H1 (cell line): ENCODE data around the gene SPATS1. TPM values are rescaled to one million over a fixed set of nuclear protein-coding genes. Genes with fewer than 3 reads are reported as not detected.

ENCODE experiments used
- CTCF ChIA-PET: fragments of 300-600 bp; sonication (Branson Sonifier 250); formaldehyde crosslinking; loops from one replicate; lab custom pipeline; 2021; ENCODE audit not compliant: partially characterized antibody; lab: Charles Lee
- POLR2A ChIA-PET: fragments of 300-600 bp; sonication (Branson Sonifier 250); formaldehyde crosslinking; loops from one replicate; lab custom pipeline; 2021; ENCODE audit warnings: inconsistent platforms; ENCODE audit not compliant: partially characterized antibody; lab: Charles Lee
- DNase-seq, 2 experiments: peaks; one replicate each; pipeline versions ENCODE4 v3.0.0 to v3.0.0-alpha.2; 2010 to 2022; ENCODE audit warnings: low spot score in 2 of 2, low read depth in 1 of 2, mixed read lengths in 1 of 2
- FAIRE-seq: peaks from 2 replicates; lab custom pipeline; 2011; peaks lifted over from hg19 to GRCh38; lab: Jason Lieb, UNC
- H2AFZ ChIP-seq: 2 replicates; pipeline ENCODE4 v1.8.1; 2012; ENCODE audit warnings: low read length, inconsistent platforms
- H2AK5ac ChIP-seq: 2 replicates; pipeline ENCODE4 v1.6.1; 2013; ENCODE audit warnings: low read depth, low read length
- H2BK120ac ChIP-seq: replicated peaks from 2 replicates; pipeline ENCODE3; 2013; ENCODE audit warnings: low read depth, low read length, inconsistent platforms
- H2BK12ac ChIP-seq: 2 replicates; pipeline ENCODE4 v1.6.1; 2013; ENCODE audit warnings: low read depth, low read length
- H2BK15ac ChIP-seq: 2 replicates; pipeline ENCODE4 v1.6.1; 2013; ENCODE audit warnings: low read length
- H2BK20ac ChIP-seq: 2 replicates; pipeline ENCODE4 v1.6.1; 2013; ENCODE audit warnings: low read length
- H2BK5ac ChIP-seq: 2 replicates; pipeline ENCODE4 v1.6.1; 2013; ENCODE audit warnings: low read depth, low read length
- H3K14ac ChIP-seq: 2 replicates; pipeline ENCODE4 v1.6.1; 2013; ENCODE audit warnings: inconsistent platforms; ENCODE audit not compliant: insufficient read length
- H3K18ac ChIP-seq: 2 replicates; pipeline ENCODE4 v1.6.1; 2013; ENCODE audit warnings: low read length; ENCODE audit errors: extremely low read depth
- H3K23ac ChIP-seq: 2 replicates; pipeline ENCODE4 v1.6.1; 2013; ENCODE audit warnings: inconsistent platforms; ENCODE audit not compliant: insufficient read length
- H3K23me2 ChIP-seq: 2 replicates; pipeline ENCODE4 v1.6.1; 2013; ENCODE audit warnings: low read depth, low read length
- H3K27ac ChIP-seq: 2 replicates; pipeline ENCODE4 v1.6.1; 2011; ENCODE audit warnings: low read depth, low read length, inconsistent platforms
- H3K27me3 ChIP-seq, 4 experiments: replicated peaks in 1 of 4; 1 replicate in 1 of 4; 2 replicates in 3 of 4; pipeline versions ENCODE4 v1.6.1 to v1.8.1; 2011 to 2013; ENCODE audit warnings: low read length in 3 of 4, mild to moderate bottlenecking in 3 of 4, inconsistent platforms in 2 of 4, mixed read lengths in 2 of 4, moderate library complexity in 1 of 4; ENCODE audit not compliant: control insufficient read depth in 3 of 4, insufficient read depth in 3 of 4; ENCODE audit errors: extremely low read depth in 1 of 4
- H3K36me3 ChIP-seq, 4 experiments: 2 replicates each; pipeline versions ENCODE4 v1.6.1 to v1.8.1; 2011 to 2013; ENCODE audit warnings: mild to moderate bottlenecking in 4 of 4, low read length in 3 of 4, moderate library complexity in 2 of 4, control low read depth in 1 of 4, inconsistent platforms in 1 of 4; ENCODE audit not compliant: insufficient read depth in 4 of 4, control insufficient read depth in 2 of 4
- H3K4ac ChIP-seq: replicated peaks from 2 replicates; pipeline ENCODE3; 2013; ENCODE audit warnings: low read length, low read depth, mixed read lengths, inconsistent platforms; ENCODE audit not compliant: insufficient read length
- H3K4me1 ChIP-seq, 4 experiments: replicated peaks in 1 of 4; 1 replicate in 1 of 4; 2 replicates in 3 of 4; pipeline versions ENCODE4 v1.6.1 to v1.8.1; 2011 to 2013; ENCODE audit warnings: low read length in 3 of 4, inconsistent platforms in 2 of 4, mixed read lengths in 1 of 4; ENCODE audit not compliant: insufficient read depth in 4 of 4, control insufficient read depth in 3 of 4
- H3K4me2 ChIP-seq, 2 experiments: 2 replicates each; pipeline versions ENCODE4 v1.6.1 to v1.8.1; 2011 to 2013; ENCODE audit warnings: low read depth in 2 of 2, low read length in 2 of 2, control low read depth in 1 of 2, inconsistent platforms in 1 of 2, mild to moderate bottlenecking in 1 of 2; ENCODE audit not compliant: insufficient read depth in 1 of 2
- H3K4me3 ChIP-seq, 4 experiments: fragments of 200-600, 300-600 bp in 1 of 4; sonication (generic), shearing (Covaris generic), sonication (Bioruptor Twin) in 1 of 4; 2 replicates each; pipeline versions ENCODE4 v1.5.1 to v1.8.1; 2011 to 2016; ENCODE audit warnings: low read length in 4 of 4, low read depth in 3 of 4, control low read depth in 2 of 4, inconsistent platforms in 2 of 4, mild to moderate bottlenecking in 2 of 4, mixed read lengths in 1 of 4, moderate library complexity in 1 of 4; ENCODE audit not compliant: insufficient read depth in 2 of 4; ENCODE audit errors: extremely low read depth in 1 of 4
- H3K56ac ChIP-seq: replicated peaks from 2 replicates; pipeline ENCODE3; 2013; ENCODE audit warnings: low read depth, mild to moderate bottlenecking, mixed read lengths, low read length, inconsistent platforms; ENCODE audit not compliant: insufficient read length
- H3K79me1 ChIP-seq: 2 replicates; pipeline ENCODE4 v1.6.1; 2013; ENCODE audit warnings: low read depth, low read length, control low read depth
- H3K79me2 ChIP-seq, 2 experiments: 2 replicates each; pipeline versions ENCODE4 v1.6.1 to v1.8.1; 2012 to 2013; ENCODE audit warnings: low read length in 2 of 2, mild to moderate bottlenecking in 2 of 2, inconsistent platforms in 1 of 2; ENCODE audit not compliant: insufficient read depth in 2 of 2, control insufficient read depth in 1 of 2
- H3K9ac ChIP-seq, 4 experiments: replicated peaks in 1 of 4; 1 replicate in 1 of 4; 2 replicates in 3 of 4; pipeline versions ENCODE4 v1.6.1 to v1.8.1; 2011 to 2013; ENCODE audit warnings: low read depth in 3 of 4, low read length in 3 of 4, control low read depth in 2 of 4, mild to moderate bottlenecking in 2 of 4, moderate library complexity in 2 of 4, inconsistent platforms in 1 of 4; ENCODE audit errors: extremely low read depth in 1 of 4
- H3K9me3 ChIP-seq, 2 experiments: 2 replicates each; pipeline versions ENCODE4 v1.6.1 to v1.8.1; 2012 to 2013; ENCODE audit warnings: mild to moderate bottlenecking in 2 of 2, moderate library complexity in 2 of 2, control low read depth in 1 of 2, inconsistent platforms in 1 of 2, low read depth in 1 of 2, low read length in 1 of 2, mixed read lengths in 1 of 2; ENCODE audit not compliant: insufficient read depth in 2 of 2
- H4K20me1 ChIP-seq, 2 experiments: replicated peaks in 1 of 2; 2 replicates each; pipeline versions ENCODE3 to v1.8.1; 2011 to 2013; ENCODE audit warnings: inconsistent platforms in 2 of 2, low read length in 2 of 2, mild to moderate bottlenecking in 1 of 2; ENCODE audit not compliant: insufficient read depth in 2 of 2, control insufficient read depth in 1 of 2
- H4K5ac ChIP-seq: 2 replicates; pipeline ENCODE4 v1.6.1; 2013; ENCODE audit warnings: low read length, low read depth, mixed read lengths, inconsistent platforms; ENCODE audit not compliant: insufficient read length
- H4K8ac ChIP-seq: 2 replicates; pipeline ENCODE4 v1.8.0; 2013; ENCODE audit warnings: mild to moderate bottlenecking, moderate library complexity, low read length, inconsistent platforms; ENCODE audit not compliant: insufficient read depth; ENCODE audit errors: extremely low read depth
- H4K91ac ChIP-seq: replicated peaks from 2 replicates; pipeline ENCODE3; 2013; ENCODE audit warnings: low read length, mixed read lengths, inconsistent platforms; ENCODE audit not compliant: insufficient read length
- WGBS, 2 experiments: shearing (Covaris generic) in 1 of 2; methylation state at CpG; one replicate each; pipeline versions ENCODE4 v1.1.6 to v1.1.7; 2013 to 2015; ENCODE audit warnings: low lambda C conversion rate in 2 of 2, mixed read lengths in 2 of 2, inconsistent platforms in 1 of 2, low coverage in 1 of 2, missing lambda C conversion rate in 1 of 2; ENCODE audit not compliant: insufficient replicate concordance in 2 of 2, insufficient coverage in 1 of 2, insufficient read length in 1 of 2; ENCODE audit errors: extremely low coverage in 1 of 2, missing lambda C conversion rate in 1 of 2; 5-methylcytosine and 5-hydroxymethylcytosine counted together
- polyA plus RNA-seq, 7 experiments: library from polyadenylated mRNA; depleted of rRNA in 3 of 7; stranded (reverse) in 5 of 7; unstranded in 2 of 7; fragments of >200 nt in 5 of 7; fragments of 200-250 nt in 2 of 7; gene quantifications; 1 replicate in 5 of 7; 2 replicates in 1 of 7; 4 replicates in 1 of 7; pipeline versions ENCODE4 v1.2.1 to v1.2.3, GENCODE V29; 2011 to 2013; ENCODE audit warnings: missing spikeins in 2 of 7, mixed read lengths in 2 of 7
- total RNA-seq: library from RNA; stranded (reverse); fragmentation: NEBNext Ultra II Directional; extraction: Animal tissue kit (Norgen Biotek cat#: 25700); gene quantifications from 2 replicates; pipeline ENCODE4 v1.2.1, GENCODE V29; 2021
- TF ChIP-seq, protein P1 (sequence below), 3 experiments: IDR thresholded peaks; 1 replicate in 2 of 3; 2 replicates in 1 of 3; pipeline versions ENCODE4 v1.5.1 to v1.6.1; 2011; ENCODE audit warnings: low read length in 3 of 3, mild to moderate bottlenecking in 3 of 3, inconsistent platforms in 2 of 3, low read depth in 1 of 3, moderate library complexity in 1 of 3; ENCODE audit not compliant: insufficient read depth in 1 of 3; ENCODE audit errors: control extremely low read depth in 1 of 3

SPATS1 gene
- total and polyA plus RNA-seq, 2 of the 8 experiments (the other 6 are each of a cell fraction or from before 2014, with no cell fraction given), result not detected

DNA sequence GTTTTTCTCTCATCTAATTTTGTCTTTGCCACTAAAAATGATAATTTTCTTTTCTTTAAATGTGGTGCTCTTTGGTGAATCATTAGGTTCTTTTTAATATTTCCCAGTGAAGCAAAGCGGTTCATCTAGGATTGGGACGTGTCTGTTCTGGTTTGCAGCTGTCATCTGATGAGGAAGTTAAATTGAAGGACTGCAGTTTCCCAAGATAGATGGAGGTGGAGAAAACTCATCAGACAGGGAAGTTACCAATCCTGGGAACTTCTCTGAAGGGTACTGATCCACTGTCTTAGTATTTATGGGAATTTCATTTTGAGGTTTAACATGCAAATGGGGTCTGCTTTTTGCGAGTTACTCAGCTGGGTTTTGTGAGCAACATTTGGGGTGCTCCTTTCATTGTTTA, 26.9 kb upstream of the SPATS1 start:
- FAIRE-seq (no peak), DNase-seq (no peak)
- ChIA-PET POLR2A (interaction anchor here (0.6 to 5.6 kb wide), 4 partner anchors 16 to 69 kb away, joined by 3 to 80 read pairs (median 4); partner anchors contain the start of gene HSP90AB1), CTCF (interaction anchor here (1.8 to 9.9 kb wide), 6 partner anchors 10 to 47 kb away, joined by 4 to 108 read pairs (median 12); no protein-coding TSS in a partner anchor)
- Histone ChIP-seq H4K8ac (no peak overlapping the region), H3K27ac (no peak overlapping the region), H4K91ac (no peak overlapping the region), H2AK5ac (no peak overlapping the region), H3K14ac (no peak overlapping the region), H2BK5ac (no peak overlapping the region), H3K4me2 (no peak overlapping the region), H3K18ac (no peak overlapping the region), H3K23ac (no peak overlapping the region), H3K9me3 (no peaks in the 10 kb centered on the region), H3K27me3 (peaks cover 0 to 2% (median 0%) of the 10 kb centered on the region in 4 experiments; a peak in 1 of 7 replicates), H3K79me2 (peaks cover 0 to 13% of the 10 kb centered on the region in 2 experiments; a peak in 2 of 4 replicates), H3K56ac (no peak overlapping the region), H3K23me2 (peaks cover 4% of the 10 kb centered on the region), H3K4ac (no peak overlapping the region), H2BK120ac (no peak overlapping the region), H2AFZ (no peak overlapping the region), H3K4me3 (no peak overlapping the region), H2BK12ac (no peak overlapping the region), H4K5ac (no peak overlapping the region), H3K79me1 (peaks cover 3% of the 10 kb centered on the region; the same call in 1 of the 2 replicates), H3K9ac (no peak overlapping the region), H3K36me3 (peaks cover 4 to 15% (median 11%) of the 10 kb centered on the region in 4 experiments; a peak in 6 of 8 replicates), H2BK20ac (no peak overlapping the region), H4K20me1 (no peaks in the 10 kb centered on the region), H2BK15ac (no peak overlapping the region), H3K4me1 (peaks cover 3 to 6% (median 3%) of the 10 kb centered on the region in 4 experiments)
- WGBS, 2 experiments, result 92% methylated on average over 3 of the region's 3 CpGs; no CpG with 5 or more reads in 1 of the 2 experiments
- TF ChIP-seq, protein P1, sequence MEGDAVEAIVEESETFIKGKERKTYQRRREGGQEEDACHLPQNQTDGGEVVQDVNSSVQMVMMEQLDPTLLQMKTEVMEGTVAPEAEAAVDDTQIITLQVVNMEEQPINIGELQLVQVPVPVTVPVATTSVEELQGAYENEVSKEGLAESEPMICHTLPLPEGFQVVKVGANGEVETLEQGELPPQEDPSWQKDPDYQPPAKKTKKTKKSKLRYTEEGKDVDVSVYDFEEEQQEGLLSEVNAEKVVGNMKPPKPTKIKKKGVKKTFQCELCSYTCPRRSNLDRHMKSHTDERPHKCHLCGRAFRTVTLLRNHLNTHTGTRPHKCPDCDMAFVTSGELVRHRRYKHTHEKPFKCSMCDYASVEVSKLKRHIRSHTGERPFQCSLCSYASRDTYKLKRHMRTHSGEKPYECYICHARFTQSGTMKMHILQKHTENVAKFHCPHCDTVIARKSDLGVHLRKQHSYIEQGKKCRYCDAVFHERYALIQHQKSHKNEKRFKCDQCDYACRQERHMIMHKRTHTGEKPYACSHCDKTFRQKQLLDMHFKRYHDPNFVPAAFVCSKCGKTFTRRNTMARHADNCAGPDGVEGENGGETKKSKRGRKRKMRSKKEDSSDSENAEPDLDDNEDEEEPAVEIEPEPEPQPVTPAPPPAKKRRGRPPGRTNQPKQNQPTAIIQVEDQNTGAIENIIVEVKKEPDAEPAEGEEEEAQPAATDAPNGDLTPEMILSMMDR (IDR thresholded peaks at IDR 0.05; ENCODE audit: control extremely low read depth in 1 of 3, insufficient read depth in 1 of 3, low read depth in 1 of 3, low read length in 3 of 3), result no peak
